GM21367 (cell line): Measurements from ENCODE around the gene LHPP.
A peak's percentile ranks its signal among the peaks of the same experiment; 100 is the strongest.

Source experiments
- ATAC-seq: cut with Tn5 transposase; IDR thresholded peaks from one replicate; pipeline ENCODE4 v1.9.1; 2021; ENCODE audit not compliant: unreplicated experiment

LHPP gene

GRCh38 chr10:124447751-124448466 is 13.7 kb upstream of the LHPP start:
- ATAC-seq: no peak

- no peak for ATAC-seq
Measured at GRCh38 chr10:124448696-124449169, 12.9 kb upstream of the LHPP start.

- ATAC-seq: no peak
Measured at GRCh38 chr10:124449170-124450011, 12.2 kb upstream of the LHPP start.

- no peak for ATAC-seq
Measured at GRCh38 chr10:124450012-124450782, 11.4 kb upstream of the LHPP start, which contains the start of gene NKX1-2. Gene NKX1-2 (minus strand): TSS chr10:124450035. CDS start chr10:124449943, 92 bp downstream.

GRCh38 chr10:124450783-124451057 is 10.9 kb upstream of the LHPP start:
- ATAC-seq: no peak

- ATAC-seq: no peak
Measured at GRCh38 chr10:124451276-124451675, 10.3 kb upstream of the LHPP start.

- ATAC-seq: no peak
Measured at GRCh38 chr10:124453960-124454610, 7.5 kb upstream of the LHPP start.

- ATAC-seq: no peak
Measured at GRCh38 chr10:124455441-124455840, 6.2 kb upstream of the LHPP start.

- no peak for ATAC-seq
Measured at GRCh38 chr10:124458473-124458872, 3.1 kb upstream of the LHPP start.

- ATAC-seq: no peak
Measured at GRCh38 chr10:124458889-124459288, 2.7 kb upstream of the LHPP start.

GRCh38 chr10:124459395-124459794 is 2.2 kb upstream of the LHPP start:
- ATAC-seq: no peak

- no peak for ATAC-seq
Measured at GRCh38 chr10:124460144-124460543, 1.5 kb upstream of the LHPP start.

- ATAC-seq: no peak
Measured at GRCh38 chr10:124462348-124462695, 699 bp downstream of the LHPP start.

- no peak for ATAC-seq
Measured at GRCh38 chr10:124464028-124464965, 2.7 kb downstream of the LHPP start.

- ATAC-seq: peak; percentile 37
Measured at GRCh38 chr10:124465003-124465776, 3.6 kb downstream of the LHPP start.

- no peak for ATAC-seq
Measured at GRCh38 chr10:124465777-124466488, 4.3 kb downstream of the LHPP start.

- ATAC-seq: no peak
Measured at GRCh38 chr10:124467165-124467564, 5.5 kb downstream of the LHPP start.

- ATAC-seq: no peak
Measured at GRCh38 chr10:124468624-124469023, 7.0 kb downstream of the LHPP start.
